GM19035 (cell line): ENCODE data around the gene PRMT9.

Source experiments
- ATAC-seq: cut with Tn5 transposase; IDR thresholded peaks from one replicate; pipeline ENCODE4 v1.9.1; 2021; ENCODE audit not compliant: unreplicated experiment

The PRMT9 gene

DNA sequence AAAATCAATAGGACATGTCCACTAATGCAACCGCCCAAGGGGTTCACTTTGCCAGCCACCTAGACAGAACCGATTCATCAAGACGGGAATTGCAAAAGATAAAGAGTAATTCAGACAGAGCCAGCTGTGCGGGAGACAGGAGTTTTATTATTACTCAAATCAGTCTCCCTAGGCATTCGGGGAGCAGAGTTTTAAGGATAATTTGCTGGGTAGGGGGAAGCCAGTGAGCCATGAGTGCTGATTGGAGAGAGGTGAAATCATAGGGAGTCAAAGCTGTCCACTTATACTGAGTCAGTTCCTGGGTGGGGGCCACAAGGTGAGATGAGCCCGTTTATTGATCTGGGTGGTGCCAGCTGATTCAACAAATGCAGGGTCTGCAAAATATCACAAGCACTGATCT lies 58.2 kb downstream of the PRMT9 start:
- ATAC-seq, result no peak

- no peak for ATAC-seq
Measured at GRCh38 chr4:147620315-147620714, 63.6 kb downstream of the PRMT9 start.

GRCh38 chr4:147617841-147618691 lies 65.9 kb downstream of the PRMT9 start:
- ATAC-seq, result peak; percentile 15

DNA sequence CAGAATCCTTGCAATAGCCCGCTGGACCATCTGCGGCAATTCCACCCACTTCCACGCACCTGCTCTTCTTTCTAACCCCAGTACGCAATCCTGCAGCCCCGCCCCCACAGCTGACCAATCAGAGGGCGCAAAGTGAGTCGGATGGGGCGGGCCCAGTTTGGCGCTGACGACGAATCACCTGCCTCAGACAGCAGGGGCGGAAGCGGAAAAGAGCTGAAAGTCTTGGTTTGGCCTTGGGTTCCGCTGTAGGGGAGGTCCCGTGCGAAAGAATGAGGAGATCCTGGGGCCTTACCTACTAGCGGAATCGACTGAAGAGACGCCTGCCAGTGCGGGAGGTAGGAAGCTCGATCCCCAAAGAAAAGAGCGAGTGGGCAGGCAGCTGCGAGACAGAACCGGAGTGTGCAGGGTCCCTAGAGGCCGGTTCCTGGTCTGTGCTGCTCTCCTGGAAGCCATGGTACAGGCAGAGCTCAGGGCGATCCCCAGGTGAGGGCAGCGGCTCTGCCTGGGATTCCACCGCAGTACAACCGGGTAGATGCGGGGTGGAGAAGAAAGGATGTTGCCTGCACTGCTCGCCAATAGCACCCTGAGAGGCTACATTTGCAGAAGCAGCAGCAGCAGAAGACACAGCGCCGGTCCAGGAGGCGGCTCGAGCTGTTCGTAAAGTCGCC lies 66.7 kb downstream of the PRMT9 start, which contains the start of gene TMEM184C:
Gene TMEM184C, plus strand, starts transcription at position 225 of the 668 bp plus-strand sequence. CDS start 560 bp downstream, outside the sequence.
- peak; percentile 99 for ATAC-seq

- peak; percentile 15 for ATAC-seq
Measured at GRCh38 chr4:147616849-147617172, 67.2 kb downstream of the PRMT9 start.

GRCh38 chr4:147610686-147611085 lies 73.3 kb downstream of the PRMT9 start:
- no peak for ATAC-seq

DNA sequence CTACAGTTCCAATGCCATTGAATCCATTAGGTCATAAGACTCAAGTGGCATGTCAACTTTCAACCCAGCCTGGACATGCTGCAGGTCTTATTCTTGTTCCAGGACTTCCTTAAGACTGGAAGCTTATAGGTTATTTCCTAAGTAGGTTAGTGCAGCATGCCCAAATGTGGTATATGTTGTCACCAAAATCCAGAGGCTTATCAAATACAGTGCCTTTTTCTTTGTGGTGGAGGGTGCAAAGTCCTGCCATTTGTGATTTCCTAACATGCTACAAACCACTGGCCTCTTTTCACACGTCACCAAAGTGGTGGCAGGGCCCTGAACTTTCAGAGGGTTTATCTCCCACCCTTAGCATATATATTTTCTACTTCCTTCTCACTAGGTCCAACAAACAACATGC lies 76.5 kb downstream of the PRMT9 start:
- no peak for ATAC-seq

DNA sequence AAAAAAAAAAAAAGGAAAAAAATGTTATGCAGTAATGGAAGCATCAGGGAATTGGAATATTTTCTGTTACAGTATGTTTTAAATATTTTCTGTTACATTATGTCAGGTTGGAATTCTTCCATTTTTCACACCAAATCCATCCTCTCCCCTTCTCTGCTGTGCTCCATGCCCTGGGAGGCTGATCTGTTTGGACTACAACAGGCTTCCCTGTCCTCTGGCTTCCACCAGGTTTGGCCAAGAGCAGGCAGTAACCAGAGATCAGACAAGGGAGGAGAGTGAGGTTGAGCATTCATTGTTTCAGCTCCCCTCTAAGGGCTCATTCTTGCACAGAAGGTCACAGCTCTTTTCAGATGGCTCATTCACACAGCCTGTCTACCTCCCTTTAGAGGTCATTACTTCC lies 78.5 kb downstream of the PRMT9 start:
- no peak for ATAC-seq

GRCh38 chr4:147599769-147600168 lies 84.2 kb downstream of the PRMT9 start:
- no peak for ATAC-seq

DNA sequence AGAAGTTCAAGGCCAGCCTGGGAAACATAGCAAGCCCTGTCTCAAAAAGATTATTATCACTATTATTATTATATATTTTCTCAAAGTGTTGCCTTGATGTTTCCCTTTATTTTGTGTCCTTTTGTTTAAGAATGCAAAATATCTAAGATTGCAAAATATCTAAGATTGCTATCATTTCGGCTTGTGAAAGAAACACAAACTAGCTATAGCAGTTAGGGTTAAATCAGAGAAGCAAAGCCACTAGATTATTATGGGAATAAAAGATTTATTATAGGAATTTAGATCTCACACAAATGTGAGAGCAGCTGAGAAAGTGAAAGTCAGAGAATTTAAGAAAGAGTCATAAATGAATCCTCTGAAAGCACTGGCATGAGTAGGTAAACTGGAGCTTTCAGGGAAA lies 84.8 kb downstream of the PRMT9 start:
- no peak for ATAC-seq

GRCh38 chr4:147597561-147597960 lies 86.4 kb downstream of the PRMT9 start:
- ATAC-seq, result no peak

DNA sequence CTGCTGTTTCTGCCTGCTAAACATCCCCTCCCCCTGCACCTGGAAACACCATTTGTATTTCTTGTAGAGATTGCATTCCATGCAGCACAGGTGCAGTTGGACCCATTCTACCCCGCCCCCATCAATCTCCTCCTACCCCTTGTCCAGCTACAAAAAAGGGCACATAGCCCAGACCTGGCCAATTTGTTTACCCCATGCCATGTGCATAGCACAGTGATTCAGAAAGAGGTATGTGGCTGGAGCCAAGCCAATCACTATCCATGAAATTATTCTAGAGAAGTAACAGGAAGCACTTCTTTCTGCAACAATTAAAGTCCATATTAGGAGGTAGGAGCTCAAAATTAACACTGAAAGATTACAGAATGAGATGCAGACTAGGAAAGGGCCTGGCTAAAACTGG lies 87.0 kb downstream of the PRMT9 start:
- no peak for ATAC-seq

DNA sequence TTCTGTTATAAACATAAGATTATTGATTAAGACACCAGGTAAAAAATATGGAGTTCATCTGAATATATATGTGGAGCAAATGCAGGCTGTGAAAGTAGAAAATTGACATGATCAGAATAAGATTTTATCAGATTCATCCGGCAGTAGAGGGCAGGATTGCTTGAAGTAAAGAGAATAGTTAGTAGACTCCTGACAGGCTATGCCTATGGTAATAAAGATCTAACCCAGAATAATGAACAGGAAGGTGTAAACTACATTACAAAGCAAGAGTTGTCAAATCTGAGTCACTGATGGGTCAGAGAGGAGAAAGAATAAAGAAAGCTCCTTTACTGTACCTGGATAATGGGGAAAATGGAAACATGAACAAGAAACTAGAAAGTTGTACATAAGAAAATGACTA lies 87.6 kb downstream of the PRMT9 start:
- ATAC-seq, result no peak

- ATAC-seq, result no peak
Measured at GRCh38 chr4:147594578-147594977, 89.4 kb downstream of the PRMT9 start.

- no peak for ATAC-seq
Measured at GRCh38 chr4:147594107-147594506, 89.9 kb downstream of the PRMT9 start.

DNA sequence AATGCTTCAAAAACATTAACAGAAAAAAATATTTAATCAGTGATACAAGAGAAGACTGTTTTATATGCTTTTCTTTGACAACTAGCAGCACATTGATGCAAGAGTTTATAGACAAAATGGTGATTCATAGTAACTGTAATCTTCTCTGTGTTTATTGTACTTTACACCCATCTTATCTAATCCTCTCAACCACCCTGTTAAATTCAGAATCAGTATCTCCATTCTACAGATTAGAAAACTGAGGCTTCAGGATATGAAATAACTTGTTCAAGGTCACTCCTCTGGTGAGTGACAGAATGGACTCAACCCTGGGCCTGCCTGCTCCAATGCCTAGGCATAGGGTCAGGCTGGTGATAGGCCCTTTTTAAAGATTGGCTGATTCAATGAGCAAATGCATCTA lies 92.9 kb downstream of the PRMT9 start:
- no peak for ATAC-seq

GRCh38 chr4:147590249-147590920 lies 93.6 kb downstream of the PRMT9 start:
- peak; percentile 53 for ATAC-seq

DNA sequence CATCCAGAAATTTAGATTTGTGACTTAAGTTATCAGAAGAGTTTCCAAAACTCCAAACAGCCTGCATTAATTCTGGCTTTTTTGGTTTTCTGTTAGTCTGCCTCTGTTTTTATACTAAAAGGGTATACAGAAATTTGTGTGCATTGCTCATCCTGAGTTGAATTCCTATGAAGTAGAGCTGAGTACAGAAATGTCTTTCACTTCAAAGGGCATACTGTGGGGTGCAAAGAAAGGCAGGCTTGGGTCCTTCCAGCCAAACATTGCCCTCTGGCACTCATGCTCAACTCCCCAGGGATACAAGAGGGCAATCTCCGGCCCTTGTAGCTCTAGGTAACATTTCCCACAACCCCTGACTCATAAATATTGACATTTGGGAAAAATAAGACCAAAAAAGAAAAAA lies 94.4 kb downstream of the PRMT9 start:
- ATAC-seq, result no peak
